ENCODE results near the gene TLCD2.

The TLCD2 gene

DNA sequence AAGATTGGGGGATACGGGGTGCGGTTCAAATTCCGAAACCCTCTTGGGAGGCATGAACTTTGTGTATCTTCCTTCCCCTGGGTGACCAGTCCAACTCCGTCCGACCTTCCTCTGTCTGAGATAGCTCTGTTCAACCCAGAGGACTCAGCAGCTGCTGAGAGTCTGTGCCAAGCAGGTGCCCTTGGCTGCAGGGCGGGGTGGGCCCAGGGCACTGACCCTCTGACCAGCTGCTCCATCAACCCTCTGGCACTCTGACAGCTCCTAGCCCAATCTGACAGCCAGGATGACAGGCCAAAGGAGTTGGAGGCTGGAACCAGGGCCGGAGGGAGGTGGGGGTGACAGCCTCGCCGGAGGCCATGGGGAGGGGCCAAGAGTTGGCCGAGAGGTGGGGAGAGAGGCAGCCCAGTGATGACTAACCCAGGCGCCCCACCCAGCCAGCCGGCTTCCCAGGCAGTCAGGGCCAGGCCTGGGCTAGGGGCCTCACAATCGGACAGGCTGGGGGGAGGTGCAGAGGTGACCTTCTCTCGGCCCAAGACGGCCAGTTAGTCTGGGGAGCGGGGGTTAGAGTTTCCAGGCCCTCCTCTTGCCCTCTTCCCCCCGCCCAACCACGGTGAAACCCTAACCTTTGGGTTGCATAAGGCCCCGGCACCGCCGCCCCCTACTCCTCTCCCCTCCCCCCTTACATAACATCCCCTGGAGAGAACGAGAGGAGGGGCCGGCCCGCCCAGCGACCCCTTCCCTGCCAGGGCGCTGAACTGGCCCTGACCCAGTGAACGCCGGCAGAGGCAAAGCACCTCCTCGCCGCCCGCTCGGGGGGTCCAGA lies 5.0 kb upstream of the TLCD2 start:
- TF ChIP-seq CTCF (IDR thresholded peaks at IDR 0.05; ENCODE audit: low read depth, low read length), result no peak
- H3K4me1 ChIP-seq, result peaks cover 7% of the 10 kb centered on the region
- peak overlapping the region; percentile 56 for H3K4me3 ChIP-seq (ENCODE audit: low read depth, low read length)
- no peaks in the 10 kb centered on the region for H3K27me3 ChIP-seq
- peak; percentile 71 for DNase-seq
- H3K36me3 ChIP-seq, result no peaks in the 10 kb centered on the region
- no peaks in the 10 kb centered on the region for H3K9me3 ChIP-seq

DNA sequence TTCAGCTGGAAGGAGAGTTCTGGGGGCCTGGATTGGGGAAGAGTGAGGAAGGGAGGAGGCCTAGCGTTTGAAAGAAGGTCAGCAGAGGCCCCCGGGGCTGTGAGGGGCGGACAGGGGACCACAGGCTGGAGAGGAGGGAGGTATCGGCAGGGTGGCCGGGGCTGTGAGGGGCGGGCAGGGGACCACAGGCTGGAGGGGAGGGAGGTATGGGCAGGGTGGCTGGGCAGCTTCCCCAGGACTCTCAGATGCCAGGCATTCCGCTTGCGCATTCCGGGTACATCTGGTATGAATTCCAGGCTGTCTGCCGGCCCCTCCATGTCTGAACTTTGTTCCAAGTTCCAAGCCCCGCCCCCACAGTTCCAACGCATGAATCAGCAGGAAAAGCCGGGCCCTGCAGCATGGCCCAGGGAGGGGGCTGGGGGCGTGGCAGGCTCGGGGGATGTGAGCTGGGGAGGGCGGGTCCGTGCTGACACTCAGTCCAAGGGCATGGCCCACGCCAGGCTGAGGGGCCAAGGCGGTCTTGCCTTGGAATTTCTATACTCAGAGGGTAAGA lies 4.3 kb upstream of the TLCD2 start:
- H3K4me3 ChIP-seq (ENCODE audit: low read depth, low read length), result peak overlapping the region; percentile 56
- no peaks in the 10 kb centered on the region for H3K36me3 ChIP-seq
- H3K27me3 ChIP-seq, result no peaks in the 10 kb centered on the region
- H3K4me1 ChIP-seq, result peaks cover 7% of the 10 kb centered on the region
- DNase-seq, result peak; percentile 94
- TF ChIP-seq CTCF (IDR thresholded peaks at IDR 0.05; ENCODE audit: low read depth, low read length), result no peak
- no peaks in the 10 kb centered on the region for H3K9me3 ChIP-seq

GRCh38 chr17:1713878-1714426 lies 3.8 kb upstream of the TLCD2 start:
- Histone ChIP-seq H3K4me3 (ENCODE audit: low read depth, low read length) (peak overlapping the region; percentile 46), H3K27me3 (no peaks in the 10 kb centered on the region), H3K36me3 (no peaks in the 10 kb centered on the region), H3K4me1 (peaks cover 7% of the 10 kb centered on the region), H3K9me3 (no peaks in the 10 kb centered on the region)
- peak; percentile 51 for DNase-seq
- peak; percentile 64 for TF ChIP-seq CTCF (IDR thresholded peaks at IDR 0.05; ENCODE audit: low read depth, low read length)

DNA sequence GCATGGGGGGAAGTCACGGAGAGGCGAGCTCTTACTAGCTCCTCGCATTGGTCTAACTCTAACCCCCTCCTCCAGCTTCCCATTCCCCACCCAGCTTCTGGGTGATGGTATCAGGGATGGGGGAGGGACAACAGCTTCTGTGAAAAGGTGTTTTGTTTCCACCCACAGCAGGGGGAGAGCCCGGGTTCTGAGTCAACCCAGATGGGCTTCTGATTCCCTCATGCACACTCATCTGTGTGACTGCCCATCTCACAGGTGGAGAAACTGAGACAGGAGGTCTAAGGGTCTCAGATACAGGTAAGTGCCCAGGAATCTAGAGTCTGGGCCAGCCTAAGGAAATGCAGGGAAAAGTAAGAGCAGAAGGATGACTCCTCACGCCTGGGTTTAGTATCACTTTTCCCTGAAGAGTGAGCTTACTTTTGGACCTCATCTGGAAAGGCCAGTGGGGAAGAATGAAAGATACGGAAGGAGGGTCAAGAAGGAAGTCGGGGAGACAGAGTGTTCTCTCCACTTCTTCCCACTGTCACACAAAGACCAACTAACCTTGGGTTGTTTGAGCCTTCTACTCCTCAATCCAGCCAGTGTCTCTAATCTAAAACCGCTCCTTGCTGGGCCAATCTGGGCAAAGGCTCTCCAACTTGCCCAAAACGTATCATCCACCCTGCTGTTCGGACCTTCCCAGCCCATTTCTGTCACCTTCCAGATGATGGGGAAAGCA lies 3.1 kb upstream of the TLCD2 start:
- Histone ChIP-seq H3K9me3 (no peaks in the 10 kb centered on the region), H3K27me3 (no peaks in the 10 kb centered on the region), H3K36me3 (no peaks in the 10 kb centered on the region), H3K4me1 (peaks cover 7% of the 10 kb centered on the region), H3K4me3 (ENCODE audit: low read depth, low read length) (no peak overlapping the region)
- TF ChIP-seq CTCF (IDR thresholded peaks at IDR 0.05; ENCODE audit: low read depth, low read length), result no peak
- DNase-seq, result no peak

DNA sequence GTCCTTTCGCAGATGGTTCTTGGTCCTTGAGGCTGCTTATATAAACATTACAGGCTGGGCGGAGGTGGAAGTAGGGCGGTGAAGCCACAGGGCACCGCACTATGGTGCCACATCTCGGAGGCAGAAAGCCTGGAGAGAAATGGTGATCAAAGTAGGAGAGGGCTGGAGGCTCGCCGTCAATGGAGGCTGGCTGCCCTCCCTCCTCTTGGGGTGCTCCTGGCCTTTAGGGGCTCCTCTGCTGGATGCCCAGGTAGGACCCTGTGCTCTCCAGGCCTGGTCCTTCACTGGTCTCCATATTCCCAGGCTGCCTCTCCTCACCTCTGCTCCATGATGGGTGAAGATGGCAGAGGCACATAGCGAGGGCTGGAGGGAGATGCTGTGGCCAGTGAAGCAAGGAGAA lies 2.1 kb upstream of the TLCD2 start:
- no peak for DNase-seq
- Histone ChIP-seq H3K9me3 (no peaks in the 10 kb centered on the region), H3K4me3 (ENCODE audit: low read depth, low read length) (no peak overlapping the region), H3K4me1 (peaks cover 3% of the 10 kb centered on the region; the same call in 1 of the 2 replicates), H3K27me3 (no peaks in the 10 kb centered on the region), H3K36me3 (no peaks in the 10 kb centered on the region)
- no peak for TF ChIP-seq CTCF (IDR thresholded peaks at IDR 0.05; ENCODE audit: low read depth, low read length)

All from BE2C (cell line).